Measurements from ENCODE around the gene CD274. TPM values are rescaled to one million over a fixed set of nuclear protein-coding genes. Genes with fewer than 3 reads are reported as not detected.

Gene CD274
- total RNA-seq, 2 experiments from 2014 or later: 5.3 to 6.3 TPM

GRCh38 chr9:5466005-5466404 lies 15.7 kb downstream of the CD274 start:
- DNase-seq (no peak), ATAC-seq (ENCODE audit: poor library complexity) (no peak)
- Histone ChIP-seq H3K4me3 (ENCODE audit: low read length) (no peak overlapping the region), H3K4me1 (ENCODE audit: insufficient read depth, low read length) (no peaks in the 10 kb centered on the region), H3K27me3 (ENCODE audit: control insufficient read depth in 1 of 2, insufficient read depth in 2 of 2, low read length in 2 of 2) (no peaks in the 10 kb centered on the region), H3K27ac (ENCODE audit: low read depth in 1 of 2, low read length in 2 of 2) (no peak overlapping the region), H3K36me3 (ENCODE audit: insufficient read depth, low read length) (peaks cover 44% of the 10 kb centered on the region), H3K9me3 (ENCODE audit: control insufficient read depth in 1 of 2, insufficient read depth in 1 of 2, low read length in 2 of 2) (no peaks in the 10 kb centered on the region)
- TF ChIP-seq CTCF (IDR thresholded peaks at IDR 0.05): no peak
- H3K4me3 Mint-ChIP-seq: no peak overlapping the region
- H3K27ac Mint-ChIP-seq: no peak overlapping the region
- H3K27me3 Mint-ChIP-seq: no peaks in the 10 kb centered on the region
- no peaks in the 10 kb centered on the region for H3K4me1 Mint-ChIP-seq (ENCODE audit: low read depth)
- peaks cover 75% of the 10 kb centered on the region for H3K36me3 Mint-ChIP-seq (ENCODE audit: low read depth)
- CTCF ChIA-PET: no interaction called here
- intact Hi-C loops (cut with DNase I, micrococcal nuclease): no loop called here
- POLR2A ChIA-PET: no interaction called here
- no peaks in the 10 kb centered on the region for H3K9me3 Mint-ChIP-seq

- ChIA-PET CTCF (interaction anchor here (0.8 kb wide), 1 partner anchor 134 kb away, joined by 3 read pairs; no protein-coding TSS in a partner anchor), POLR2A (interaction anchor here (0.6 kb wide), 1 partner anchor 116 kb away, joined by 4 read pairs; no protein-coding TSS in a partner anchor)
- no peaks in the 10 kb centered on the region for H3K27me3 ChIP-seq (ENCODE audit: control insufficient read depth in 1 of 2, insufficient read depth in 2 of 2, low read length in 2 of 2)
- TF ChIP-seq CTCF (IDR thresholded peaks at IDR 0.05): no peak
- ATAC-seq (ENCODE audit: poor library complexity) (no peak), DNase-seq (no peak)
- H3K36me3 ChIP-seq (ENCODE audit: insufficient read depth, low read length): peaks cover 44% of the 10 kb centered on the region
- Mint-ChIP-seq H3K9me3 (no peaks in the 10 kb centered on the region), H3K4me1 (ENCODE audit: low read depth) (no peaks in the 10 kb centered on the region), H3K27me3 (no peaks in the 10 kb centered on the region), H3K36me3 (ENCODE audit: low read depth) (peaks cover 75% of the 10 kb centered on the region), H3K27ac (no peak overlapping the region), H3K4me3 (no peak overlapping the region)
- H3K4me1 ChIP-seq (ENCODE audit: insufficient read depth, low read length): no peaks in the 10 kb centered on the region
- intact Hi-C loops (cut with DNase I, micrococcal nuclease): no loop called here
- no peaks in the 10 kb centered on the region for H3K9me3 ChIP-seq (ENCODE audit: control insufficient read depth in 1 of 2, insufficient read depth in 1 of 2, low read length in 2 of 2)
- H3K27ac ChIP-seq (ENCODE audit: low read depth in 1 of 2, low read length in 2 of 2): no peak overlapping the region
- H3K4me3 ChIP-seq (ENCODE audit: low read length): no peak overlapping the region
These were observed 16.4 kb downstream of the CD274 start for GRCh38 chr9:5466766-5467165.

GRCh38 chr9:5468850-5469249 lies 18.5 kb downstream of the CD274 start:
- Histone ChIP-seq H3K9me3 (ENCODE audit: control insufficient read depth in 1 of 2, insufficient read depth in 1 of 2, low read length in 2 of 2) (no peaks in the 10 kb centered on the region), H3K36me3 (ENCODE audit: insufficient read depth, low read length) (peaks cover 33% of the 10 kb centered on the region), H3K27ac (ENCODE audit: low read depth in 1 of 2, low read length in 2 of 2) (no peak overlapping the region), H3K27me3 (ENCODE audit: control insufficient read depth in 1 of 2, insufficient read depth in 2 of 2, low read length in 2 of 2) (no peaks in the 10 kb centered on the region), H3K4me3 (ENCODE audit: low read length) (no peak overlapping the region), H3K4me1 (ENCODE audit: insufficient read depth, low read length) (no peaks in the 10 kb centered on the region)
- no peak for ATAC-seq (ENCODE audit: poor library complexity)
- Mint-ChIP-seq H3K27ac (no peak overlapping the region), H3K4me1 (ENCODE audit: low read depth) (no peaks in the 10 kb centered on the region), H3K27me3 (no peaks in the 10 kb centered on the region), H3K9me3 (no peaks in the 10 kb centered on the region), H3K4me3 (no peak overlapping the region), H3K36me3 (ENCODE audit: low read depth) (peaks cover 56% of the 10 kb centered on the region)
- ChIA-PET POLR2A (interaction anchor here (0.6 kb wide), 1 partner anchor 24 kb away, joined by 3 read pairs; no protein-coding TSS in a partner anchor), CTCF (no interaction called here)
- intact Hi-C loops (cut with DNase I, micrococcal nuclease): no loop called here
- no peak for DNase-seq
- TF ChIP-seq CTCF (IDR thresholded peaks at IDR 0.05): no peak
